Stimulated activated CD8-positive, alpha-beta memory T cell treated with anti-CD3 and anti-CD28 coated beads, Interleukin-4, amount 100 ng/mL, for 24 hours (primary cell): ENCODE data around the gene VAV2.
A peak's percentile ranks its signal among the peaks of the same experiment; 100 is the strongest.
"Not testable (repeated sequence)": the region's sequence is repeated elsewhere in the genome, so short reads cannot be mapped to it uniquely, and the experiment has no call there.

ENCODE experiments used
- DNase-seq: peaks from one replicate; pipeline ENCODE4 v3.0.0-alpha.2; 2020; ENCODE audit warnings: low read depth

Gene VAV2

DNA sequence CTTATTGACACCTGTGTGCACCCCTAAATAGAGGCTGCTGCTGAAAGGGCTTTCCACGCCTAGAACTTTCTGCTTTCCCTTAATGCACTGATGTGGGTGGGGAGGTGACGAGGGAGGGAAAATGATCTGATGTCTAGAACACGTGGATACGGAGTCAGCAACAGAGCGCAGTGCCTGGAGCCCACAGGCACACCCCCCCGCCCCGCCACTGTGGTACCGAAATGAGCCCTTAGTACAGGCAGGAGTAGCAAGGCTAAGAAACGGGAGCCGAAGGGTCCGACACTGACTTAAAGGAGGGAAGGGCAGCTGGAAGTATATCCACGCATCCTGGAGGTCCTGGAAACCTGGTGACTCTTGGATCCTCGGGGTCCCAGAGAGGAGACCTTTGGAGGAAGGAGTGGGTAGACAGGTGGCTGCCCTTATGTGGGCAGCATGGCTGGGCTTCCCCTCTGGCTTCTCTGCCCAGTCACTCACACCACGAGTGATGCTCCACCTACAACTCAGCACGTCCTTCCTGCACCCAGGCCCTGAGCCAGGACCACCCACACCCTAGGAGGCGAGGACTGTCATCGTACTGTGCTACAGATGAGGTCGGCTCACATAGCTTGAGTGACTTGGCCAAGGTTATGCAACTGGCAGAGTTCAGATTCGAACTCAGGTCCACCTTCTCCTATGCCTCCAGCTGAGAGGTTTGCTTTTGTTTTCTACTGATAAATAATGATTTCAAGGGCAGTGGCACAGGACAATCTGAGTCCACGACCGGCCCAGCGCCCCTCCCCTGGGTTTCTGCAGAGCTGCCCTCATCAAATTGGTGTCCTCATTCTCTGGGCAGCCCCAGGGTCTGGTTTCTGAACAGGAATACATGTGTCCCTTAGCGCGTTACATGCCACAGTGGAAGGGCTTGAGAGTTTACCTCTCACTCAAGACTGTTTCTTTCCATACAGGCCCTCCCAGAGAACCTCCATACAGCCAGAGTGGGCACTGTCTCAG, 4.7 kb upstream of the VAV2 start:
- DNase-seq: no peak

GRCh38 chr9:133995012-133995896, 3.1 kb upstream of the VAV2 start:
- no peak for DNase-seq

DNA sequence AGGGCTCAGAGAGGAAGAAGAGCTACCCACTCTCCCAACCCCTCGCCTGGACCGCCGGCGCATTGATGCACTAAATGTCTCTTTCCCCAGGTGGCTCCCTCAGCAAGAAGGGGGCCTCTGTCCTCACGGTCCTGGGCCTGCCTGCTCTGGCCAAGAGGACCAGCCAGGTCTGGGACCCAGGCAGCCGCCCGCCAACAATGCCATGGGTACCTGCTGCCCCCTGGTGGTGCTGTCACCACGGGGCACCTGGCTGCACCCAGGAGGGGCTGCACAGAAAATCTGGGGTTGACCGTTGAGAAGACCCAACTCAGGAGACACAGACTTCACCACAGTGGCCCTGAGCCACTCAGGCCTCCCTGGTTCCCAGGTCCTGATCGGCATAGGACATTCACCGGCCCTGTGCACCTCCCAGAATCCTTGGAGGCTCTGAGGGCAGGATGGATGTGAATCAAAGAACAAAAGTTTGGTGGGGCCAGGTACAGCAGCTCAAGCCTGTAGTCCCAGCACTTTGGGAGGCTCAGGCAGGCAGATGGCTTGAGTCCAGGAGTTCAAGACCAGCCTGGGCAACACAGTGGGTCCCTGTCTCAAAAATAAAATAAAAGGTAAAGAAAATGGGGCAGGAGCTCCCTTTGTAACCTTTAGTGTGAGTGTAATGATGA, 2.4 kb upstream of the VAV2 start:
- peak; percentile 71 for DNase-seq

DNA sequence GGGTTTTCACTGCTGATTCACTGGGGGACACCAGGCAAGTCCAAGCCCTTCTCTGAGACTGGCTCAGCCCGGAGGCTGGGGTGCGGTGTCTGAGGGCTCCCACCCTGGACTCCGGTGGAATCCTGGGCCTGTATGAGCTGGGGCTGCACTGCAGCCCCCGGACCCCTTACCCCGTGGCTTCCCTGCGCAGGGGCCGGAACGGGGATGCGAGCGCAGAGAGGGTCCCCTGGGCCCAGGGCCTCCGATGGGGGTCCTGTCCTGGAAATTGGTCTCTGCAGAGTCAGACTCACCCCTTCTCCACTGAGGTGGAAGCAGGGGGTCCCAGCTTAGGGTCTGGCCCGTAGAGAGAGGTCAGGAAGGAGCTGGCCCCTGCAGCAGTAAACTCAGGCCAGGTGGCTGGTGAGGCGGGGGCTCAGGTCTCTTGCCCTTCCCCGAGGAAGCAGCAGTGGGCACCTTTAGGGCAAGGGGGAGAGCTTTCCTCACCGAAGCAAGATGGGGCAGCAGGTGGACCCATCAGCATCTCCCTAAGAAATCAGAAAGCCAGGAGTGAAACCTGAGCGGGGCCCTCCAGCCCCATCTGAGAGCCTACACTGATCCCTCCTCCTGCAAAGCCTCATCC, 1.6 kb upstream of the VAV2 start:
- DNase-seq: no peak

- DNase-seq: peak; percentile 68
Measured at GRCh38 chr9:133992780-133993634, 883 bp upstream of the VAV2 start.

DNA sequence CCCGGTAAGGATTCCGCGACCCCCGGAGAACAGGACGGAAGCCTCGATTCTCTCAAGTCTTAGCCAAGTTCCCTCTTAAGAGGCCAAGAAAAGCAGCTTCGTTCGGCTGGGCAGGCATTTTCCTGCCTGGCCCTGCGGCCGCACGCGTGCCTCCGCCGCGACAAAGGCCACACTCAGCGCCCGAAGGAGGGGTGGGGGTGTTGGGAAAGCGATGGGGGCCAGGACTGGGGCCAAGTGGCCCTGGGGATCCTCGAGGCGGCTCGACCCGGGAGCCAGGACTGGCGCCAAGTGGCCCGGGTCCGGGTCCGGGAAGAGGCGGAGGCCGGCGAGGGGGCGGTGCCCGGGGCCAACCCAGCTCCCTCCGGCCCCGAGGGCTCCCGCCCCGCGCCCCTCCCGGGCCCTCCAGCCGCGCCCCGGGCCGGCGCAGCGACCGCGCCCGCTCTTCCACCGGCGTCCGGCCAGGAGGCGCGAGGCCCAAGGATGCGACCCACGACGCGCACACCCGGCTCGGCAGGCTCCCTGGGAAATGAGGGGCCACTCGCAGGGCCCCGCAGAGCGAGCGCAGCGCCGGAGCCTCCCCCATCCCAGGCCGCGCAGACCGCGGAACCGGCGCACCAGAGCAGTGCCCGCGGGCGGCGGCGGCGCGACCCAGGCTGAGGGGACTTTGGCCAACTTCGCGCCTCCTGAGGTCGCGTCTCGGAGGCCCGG, 756 bp downstream of the VAV2 start:
- DNase-seq: no peak

DNA sequence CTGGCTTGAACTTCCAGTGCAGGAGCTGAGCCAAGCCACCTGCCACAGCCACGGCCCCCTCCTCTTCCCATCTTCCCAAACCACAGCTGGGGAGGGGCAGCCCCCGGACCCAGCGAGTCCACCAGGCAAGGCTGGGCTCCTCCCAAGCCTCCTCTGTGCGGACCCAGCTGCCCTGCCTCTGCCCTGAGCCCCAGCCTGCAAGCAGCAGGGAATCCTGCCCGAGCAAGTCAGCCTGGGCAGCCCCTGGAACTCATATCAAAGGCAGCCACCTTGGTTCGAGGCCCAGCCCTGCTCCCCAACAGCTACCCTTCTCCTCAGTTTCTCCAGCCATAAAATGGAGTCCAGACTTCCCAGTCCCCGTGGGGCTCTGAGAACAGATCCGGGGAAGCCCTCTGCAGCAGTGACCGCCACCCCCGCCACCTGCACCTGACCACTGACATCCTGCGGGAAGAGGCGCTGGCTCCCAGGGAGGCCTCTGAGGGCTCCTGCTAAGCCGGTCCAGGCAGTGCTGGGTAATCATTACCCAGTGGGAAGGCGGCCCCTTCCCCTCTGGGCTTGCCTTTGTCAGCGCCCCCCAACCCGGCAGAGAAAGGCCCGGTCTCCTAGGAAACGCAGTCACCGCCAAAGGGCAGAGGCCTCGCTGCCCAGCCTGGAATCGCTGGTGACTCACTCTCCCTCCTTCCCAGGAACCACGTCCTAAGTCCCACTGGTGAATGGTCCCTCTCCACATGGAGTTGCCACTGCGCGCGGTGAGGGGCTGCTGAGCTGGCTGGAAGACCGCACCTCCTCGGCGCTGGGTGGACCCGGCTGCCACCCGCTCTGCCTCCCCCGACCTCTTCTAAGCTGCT, 1.5 kb downstream of the VAV2 start:
- DNase-seq: no peak

DNA sequence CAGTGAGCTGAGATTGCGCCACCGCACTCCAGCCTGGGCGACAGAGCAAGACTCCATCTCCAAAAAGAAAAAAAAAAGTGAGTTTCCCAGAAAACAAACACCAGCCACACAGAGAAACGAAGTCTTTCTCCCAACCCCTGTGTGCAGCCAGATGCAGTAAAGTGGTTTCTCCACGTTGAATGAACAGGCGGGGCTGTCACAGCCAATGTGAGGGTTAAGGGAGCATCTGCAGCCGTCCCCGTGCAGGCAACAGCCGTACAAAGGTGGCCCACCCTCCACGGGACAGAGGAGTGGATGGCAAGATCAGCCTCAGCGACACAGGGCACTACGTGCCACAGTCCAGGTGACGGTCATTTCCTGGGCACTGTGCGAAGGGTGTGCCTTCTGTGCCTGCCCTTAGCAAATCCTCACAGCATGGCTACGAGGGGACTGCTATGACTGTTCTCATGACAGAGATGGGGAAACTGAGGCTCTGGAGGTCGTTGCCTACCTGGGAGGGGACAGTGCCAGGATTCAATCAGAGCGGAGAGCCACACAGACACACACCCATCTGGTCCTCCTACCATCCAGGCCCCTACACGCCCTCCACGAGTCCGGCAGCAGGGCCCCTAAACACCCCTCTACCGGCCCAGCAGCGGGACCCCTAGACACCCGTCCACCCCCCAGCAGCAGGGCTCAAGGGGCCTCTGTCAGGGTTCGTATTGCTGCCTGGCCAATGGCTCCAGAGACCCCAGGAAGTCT, 2.3 kb downstream of the VAV2 start:
- DNase-seq: no peak

DNA sequence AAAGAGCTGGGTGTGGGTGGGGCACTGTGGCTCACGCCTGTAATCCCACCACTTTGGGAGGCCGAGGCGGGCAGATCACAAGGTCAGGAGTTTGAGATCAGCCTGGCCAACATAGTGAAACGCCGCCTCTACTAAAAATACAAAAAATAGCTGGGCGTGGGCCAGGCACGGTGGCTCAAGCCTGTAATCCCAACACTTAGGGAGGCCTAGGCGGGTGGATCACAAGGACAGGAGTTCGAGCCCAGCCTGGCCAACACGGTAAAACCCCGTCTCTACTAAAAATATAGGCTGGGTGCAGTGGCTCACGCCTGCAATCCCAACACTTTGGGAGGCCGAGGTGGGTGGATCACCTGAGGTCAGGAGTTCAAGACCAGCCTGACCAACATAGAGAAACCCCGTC, 3.4 kb downstream of the VAV2 start:
- not testable (repeated sequence) for DNase-seq

GRCh38 chr9:133987946-133988665, 4.0 kb downstream of the VAV2 start:
- DNase-seq: no peak

- DNase-seq: no peak
Measured at GRCh38 chr9:133987446-133987788, 4.7 kb downstream of the VAV2 start.

- no peak for DNase-seq
Measured at GRCh38 chr9:133986774-133987445, 5.2 kb downstream of the VAV2 start.

GRCh38 chr9:133986061-133986460, 6.1 kb downstream of the VAV2 start:
- DNase-seq: no peak

DNA sequence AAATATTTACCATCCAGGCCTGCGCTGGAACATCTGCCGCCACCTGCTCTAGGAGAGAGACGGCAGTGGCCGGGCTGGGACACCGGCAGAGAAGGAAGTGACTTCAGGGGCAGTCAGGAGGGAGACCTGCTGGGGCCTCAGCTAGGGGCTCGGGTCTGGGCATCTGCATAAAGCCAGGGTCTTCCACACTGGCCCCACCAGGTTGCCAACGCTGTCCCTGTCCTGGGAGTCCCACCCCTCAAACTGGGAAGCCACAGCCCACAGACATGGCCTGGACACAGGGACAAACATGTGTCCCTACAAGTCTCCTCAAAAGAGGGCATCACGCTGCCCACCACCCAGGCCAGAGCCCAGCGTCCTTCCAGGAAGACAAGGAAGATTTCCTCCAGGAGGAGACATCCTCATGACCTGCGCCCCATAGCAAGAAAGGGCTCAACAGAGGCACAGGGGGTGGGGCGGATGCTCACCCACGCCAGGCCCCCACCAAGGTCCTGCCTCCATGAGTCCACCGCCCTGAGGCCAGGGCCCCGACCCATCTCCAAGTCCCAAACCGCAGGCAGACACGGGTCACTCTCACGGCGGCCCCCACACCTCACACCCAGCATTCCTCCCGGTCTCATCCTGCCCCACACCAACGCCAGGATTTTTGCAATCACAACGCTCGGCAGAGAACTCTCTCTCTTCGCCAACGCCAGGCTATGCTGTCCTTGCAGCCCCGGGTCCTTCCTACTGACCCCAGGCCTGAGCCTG, 9.0 kb downstream of the VAV2 start:
- DNase-seq: no peak

DNA sequence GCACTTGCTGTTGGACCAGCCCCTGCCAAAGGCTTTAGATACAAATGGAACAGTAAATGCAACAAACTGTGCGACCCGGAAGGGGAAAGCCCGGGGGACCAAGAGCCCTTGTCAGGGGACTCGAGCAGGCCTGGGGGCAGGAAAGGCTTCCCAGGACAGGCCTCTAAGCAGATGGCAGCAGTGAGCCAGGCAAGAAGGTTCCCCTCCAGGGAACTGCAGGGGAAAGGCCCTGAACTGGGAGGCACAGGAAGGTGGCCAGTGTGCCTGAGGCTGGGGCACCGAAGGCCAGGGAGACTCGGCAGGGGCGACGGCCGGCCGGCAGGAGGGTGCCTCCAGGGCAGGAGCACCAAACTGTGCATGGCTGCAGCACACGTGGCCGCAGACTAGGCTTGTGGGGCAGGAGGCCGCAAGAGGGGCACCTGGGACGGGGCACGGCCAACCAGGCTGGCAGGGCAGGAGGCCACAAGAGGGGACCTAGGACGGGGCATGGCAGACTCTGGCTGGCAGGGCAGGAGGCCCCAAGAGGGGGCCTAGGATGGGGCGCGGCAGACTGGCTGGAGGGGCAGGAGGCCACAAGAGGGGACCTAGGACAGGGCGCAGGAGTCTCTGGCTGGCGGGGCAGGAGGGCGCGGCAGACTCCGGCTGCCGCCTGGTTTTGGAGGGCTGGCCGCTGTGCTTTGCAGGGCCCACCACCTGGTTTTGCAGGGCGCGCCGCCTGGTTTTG, 10.0 kb downstream of the VAV2 start:
- no peak for DNase-seq

DNA sequence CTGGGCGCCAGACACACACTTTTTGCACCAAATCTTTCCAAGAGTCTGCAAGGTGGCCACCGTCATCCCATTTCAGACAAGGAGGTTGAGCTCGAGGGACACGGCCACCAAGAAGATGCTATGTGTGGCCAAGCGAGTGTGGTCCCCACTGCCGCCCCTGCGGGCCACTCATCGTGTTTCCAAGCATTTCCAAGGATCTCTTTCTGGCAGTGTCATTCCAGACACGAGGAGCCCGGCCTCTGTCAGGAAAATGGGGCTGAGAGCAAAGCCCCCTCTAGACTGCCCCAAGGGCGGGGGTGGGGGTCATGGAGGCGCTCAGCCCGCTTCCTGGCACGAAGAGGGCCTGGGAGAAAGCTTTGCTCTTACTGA, 10.6 kb downstream of the VAV2 start:
- DNase-seq: no peak
